Ovary (tissue), 9 donors: ENCODE results near the gene IGFBP6. TPM values are rescaled to one million over a fixed set of nuclear protein-coding genes. Genes with fewer than 3 reads are reported as not detected.

ENCODE experiments used
- DNase-seq, 5 donors: peaks; one replicate each; pipeline ENCODE4 v3.0.0-alpha.2; 2019 to 2020
- H3K27ac ChIP-seq, 2 donors: fragments of 200-600 bp; one replicate each; pipeline versions ENCODE4 v1.5.1 to v1.8.0; 2019 to 2022
- H3K27me3 ChIP-seq: fragments of 200-600 bp; one replicate; pipeline ENCODE4 v1.8.0; 2022
- H3K36me3 ChIP-seq: fragments of 200-600 bp; sonication (generic); one replicate; pipeline ENCODE4 v1.5.1; 2019
- H3K4me1 ChIP-seq: one replicate; pipeline ENCODE4 v1.8.1; 2013; ENCODE audit warnings: mild to moderate bottlenecking, moderate library complexity; ENCODE audit not compliant: insufficient read depth
- H3K4me3 ChIP-seq: fragments of 200-600 bp; sonication (generic); one replicate; pipeline ENCODE4 v1.5.1; 2017
- H3K9me3 ChIP-seq, 2 donors: fragments of 200-600 bp in 1 of 2; sonication (generic) in 1 of 2; one replicate each; pipeline versions ENCODE4 v1.5.1 to v1.8.1; 2013 to 2019; ENCODE audit warnings: mild to moderate bottlenecking in 1 of 2, moderate library complexity in 1 of 2
- CTCF ChIP-seq, 3 donors: fragments of 450-650 bp in 2 of 3; fragments of 200-600 bp in 1 of 3; IDR thresholded peaks; one replicate each; pipeline versions ENCODE4 v1.5.1 to v1.8.0; 2016 to 2022; ENCODE audit warnings: antibody characterized with exemption in 3 of 3, mild to moderate bottlenecking in 1 of 3
- EP300 ChIP-seq: sonication (generic); formaldehyde crosslinking; IDR thresholded peaks from one replicate; pipeline ENCODE4 v1.6.1; 2017; ENCODE audit warnings: antibody characterized with exemption
- POLR2A ChIP-seq: fragments of 450-650 bp; IDR thresholded peaks from one replicate; pipeline ENCODE4 v1.6.1; 2017; ENCODE audit warnings: antibody characterized with exemption, mild to moderate bottlenecking, moderate library complexity
- WGBS, 3 donors: extraction: QIAGEN DNeasy Blood & Tissue Kit in 1 of 3; methylation state at CpG; one replicate each; pipeline versions ENCODE4 v1.1.5 to v1.1.7; 2013 to 2017; 5-methylcytosine and 5-hydroxymethylcytosine counted together
- intact Hi-C, 4 donors: fragments of 100-400 bp; cut with DNase I; formaldehyde crosslinking; loops; one replicate each; pipeline versions ENCODE4 v1.11.0 to v1.15.1; 2022 to 2023
- polyA plus RNA-seq, 2 donors: library from polyadenylated mRNA; stranded (reverse); fragments of 200-250 nt in 1 of 2; fragments of 350-450 nt in 1 of 2; fragmentation: Illumina TruSeq in 1 of 2; extraction: RNeasy Lipid Tissue Mini Kit (QIAGEN cat#74804) in 1 of 2; gene quantifications; one replicate each; pipeline ENCODE4 v1.2.3, GENCODE V29; 2013 to 2014
- total RNA-seq, 7 donors: library from RNA; depleted of rRNA in 2 of 7; stranded (reverse); fragments of >200 nt in 2 of 7; fragmentation: NEBNext Ultra II Directional in 3 of 7; extraction: Animal tissue kit (Norgen Biotek cat#: 25700) in 3 of 7; gene quantifications; one replicate each; pipeline versions ENCODE4 v1.1.0 to v1.2.4, GENCODE V29; 2016 to 2023
- donor health status: DM: no; HTN: no; CAD: no; lungs with moderate emphysema.
- donor health status: DM: no; HTN: no; CAD: no.
- donor health status: Bipolar disorder and iron deficiency.
- donor health status: DM: yes; HTN: yes; CAD: no.
- donor health status: DM: no; HTN: no; CAD: no.
- donor health status: DM: yes; HTN: yes; CAD: no.

The IGFBP6 gene
- total and polyA plus RNA-seq, 9 donors, result 78.9 to 685 (median 171) TPM

GRCh38 chr12:53099071-53099882 lies 1.8 kb downstream of the IGFBP6 start:
- H3K4me1 ChIP-seq, result peaks cover 14% of the 10 kb centered on the region

GRCh38 chr12:53100466-53101151 lies 3.1 kb downstream of the IGFBP6 start:
- no peak overlapping the region for H3K27ac ChIP-seq
- peaks cover 12% of the 10 kb centered on the region for H3K4me1 ChIP-seq

More at GRCh38 chr12:53099071-53099882, 1.8 kb downstream of the IGFBP6 start:
- Histone ChIP-seq H3K27me3 (no peaks in the 10 kb centered on the region), H3K9me3 (no peaks in the 10 kb centered on the region), H3K36me3 (no peaks in the 10 kb centered on the region), H3K4me3 (peak overlapping the region; percentile 51), H3K27ac (peak overlapping the region; percentile 59 to 75)
- TF ChIP-seq EP300 (peak; percentile 26), POLR2A (no peak), CTCF (IDR thresholded peaks at IDR 0.05) (peak; percentile 90 to 96 (median 93))
- intact Hi-C loops, result loop anchor here (1.0 to 2.0 kb wide), 2 partner anchors 31 to 32 kb away; no protein-coding TSS in a partner anchor
- WGBS, 3 donors, result 10 to 16% (median 10%) methylated on average over 6 of the region's 6 CpGs
- DNase-seq, result peak; percentile 93 to 97 (median 95)

GRCh38 chr12:53101266-53101665 lies 3.8 kb downstream of the IGFBP6 start:
- intact Hi-C loops, result no loop called here
- no peak overlapping the region for H3K27ac ChIP-seq
- peaks cover 9% of the 10 kb centered on the region for H3K4me1 ChIP-seq
- DNase-seq, result peak in 1 of 5 donors; percentile 10
- H3K36me3 ChIP-seq, result no peaks in the 10 kb centered on the region
- no peak overlapping the region for H3K4me3 ChIP-seq
- H3K27me3 ChIP-seq, result no peaks in the 10 kb centered on the region
- WGBS, 3 donors, result 85% methylated on average over 7 of the region's 7 CpGs
- TF ChIP-seq POLR2A, result no peak
- TF ChIP-seq CTCF (IDR thresholded peaks at IDR 0.05), result no peak
- no peak for TF ChIP-seq EP300
- H3K9me3 ChIP-seq, result no peaks in the 10 kb centered on the region

More at GRCh38 chr12:53100466-53101151, 3.1 kb downstream of the IGFBP6 start:
- no peaks in the 10 kb centered on the region for H3K36me3 ChIP-seq
- no peak for TF ChIP-seq POLR2A
- TF ChIP-seq EP300, result no peak
- no peak for TF ChIP-seq CTCF (IDR thresholded peaks at IDR 0.05)
- no peak overlapping the region for H3K4me3 ChIP-seq
- intact Hi-C loops, result no loop called here
- no peaks in the 10 kb centered on the region for H3K27me3 ChIP-seq
- WGBS, 3 donors, result 79 to 86% (median 85%) methylated on average over 13 of the region's 13 CpGs
- H3K9me3 ChIP-seq, result no peaks in the 10 kb centered on the region
- peak in 1 of 5 donors; percentile 34 for DNase-seq

GRCh38 chr12:53101931-53102781 lies 4.7 kb downstream of the IGFBP6 start:
- 87 to 90% (median 89%) methylated on average over 12 of the region's 12 CpGs for WGBS, 3 donors
- no peaks in the 10 kb centered on the region for H3K36me3 ChIP-seq
- H3K4me1 ChIP-seq, result peaks cover 5% of the 10 kb centered on the region
- no peaks in the 10 kb centered on the region for H3K27me3 ChIP-seq
- peak in 1 of 5 donors; percentile 33 for DNase-seq
- no peak overlapping the region for H3K4me3 ChIP-seq
- no peaks in the 10 kb centered on the region for H3K9me3 ChIP-seq
- no peak overlapping the region for H3K27ac ChIP-seq
- TF ChIP-seq POLR2A (no peak), CTCF (IDR thresholded peaks at IDR 0.05) (no peak), EP300 (no peak)
- intact Hi-C loops, result no loop called here
